K562 (cell line): ENCODE measurements around the gene ATP2A2. TPM values are rescaled to one million over a fixed set of nuclear protein-coding genes. Genes with fewer than 3 reads are reported as not detected.

Source experiments
- ATAC-seq: fragments of 200-7000 bp; cut with Tn5 transposase; 3 replicates; pipeline ENCODE4 v1.9.1; 2020; ENCODE audit warnings: moderate library complexity
- BruUV-seq: library from RNA; stranded (reverse); fragments of 400-500 nt; replicated peaks from 2 replicates; lab custom pipeline; 2021; lab: Mats Ljungman, UMichigan
- CTCF ChIA-PET: fragments of 300-600 bp; formaldehyde crosslinking; extraction: SDS; loops from one replicate; lab custom pipeline; 2021; ENCODE audit warnings: low intra/inter-chr PET ratio; lab: Yijun Ruan, JAX
- POLR2A ChIA-PET: fragments of 300-600, 350-650 bp; sonication (Branson Sonifier 250); formaldehyde crosslinking; extraction: SDS; loops from one replicate; lab custom pipeline; 2021; ENCODE audit warnings: antibody characterized with exemption, inconsistent platforms; lab: Yijun Ruan, JAX
- DNase-seq, 4 experiments: peaks; one replicate each; pipeline versions ENCODE4 v3.0.0 to v3.0.0-alpha.2; 2011 to 2018; ENCODE audit warnings: low spot score in 3 of 4, mixed read lengths in 3 of 4; ENCODE audit errors: extremely low read depth in 1 of 4
- FAIRE-seq: peaks from 2 replicates; lab custom pipeline; 2011; peaks lifted over from hg19 to GRCh38; lab: Jason Lieb, UNC
- H2AFZ ChIP-seq: 2 replicates; pipeline ENCODE4 v1.6.0; 2011; ENCODE audit warnings: low read depth, low read length, control low read depth, inconsistent platforms
- H3K27ac ChIP-seq: fragments of 200-600 bp; 3 replicates; pipeline ENCODE4 v1.8.0; 2011; ENCODE audit warnings: low read depth, mild to moderate bottlenecking, control low read depth, inconsistent platforms, low read length, moderate library complexity, mixed read lengths; ENCODE audit errors: extremely low read depth
- H3K27me3 ChIP-seq, 2 experiments: fragments of 300-600 bp in 1 of 2; 2 replicates in 1 of 2; 3 replicates in 1 of 2; pipeline versions ENCODE4 v1.6.0 to v1.8.0; 2011; ENCODE audit warnings: inconsistent platforms in 2 of 2, low read length in 2 of 2, mild to moderate bottlenecking in 1 of 2, mixed read lengths in 1 of 2, moderate library complexity in 1 of 2; ENCODE audit not compliant: control insufficient read depth in 2 of 2, insufficient read depth in 2 of 2
- H3K36me3 ChIP-seq: fragments of 300-600 bp; 3 replicates; pipeline ENCODE4 v1.8.0; 2011; ENCODE audit warnings: mild to moderate bottlenecking, low read length, inconsistent platforms; ENCODE audit not compliant: control insufficient read depth, insufficient read depth
- H3K4me1 ChIP-seq, 2 experiments: fragments of 200-600 bp in 1 of 2; replicated peaks in 1 of 2; 2 replicates in 1 of 2; 3 replicates in 1 of 2; pipeline versions ENCODE4 v1.5.1 to v1.8.0; 2011; ENCODE audit warnings: inconsistent platforms in 2 of 2, low read length in 2 of 2, mild to moderate bottlenecking in 1 of 2, mixed read lengths in 1 of 2, moderate library complexity in 1 of 2; ENCODE audit not compliant: control insufficient read depth in 2 of 2, insufficient read depth in 2 of 2
- H3K4me2 ChIP-seq: 2 replicates; pipeline ENCODE4 v1.6.1; 2011; ENCODE audit warnings: low read length, control low read depth, inconsistent platforms, mixed read lengths; ENCODE audit not compliant: insufficient read depth
- H3K4me3 ChIP-seq: fragments of 200-600 bp; sonication (generic), shearing (Covaris generic); 2 replicates; pipeline ENCODE4 v1.5.1; 2016; ENCODE audit warnings: control low read depth, inconsistent platforms
- H3K79me2 ChIP-seq: fragments of 200-600 bp; 3 replicates; pipeline ENCODE4 v1.8.0; 2011; ENCODE audit warnings: low read length, inconsistent platforms; ENCODE audit not compliant: control insufficient read depth, insufficient read depth
- H3K9ac ChIP-seq, 2 experiments: 2 replicates each; pipeline versions ENCODE4 v1.6.0 to v1.6.1; 2011; ENCODE audit warnings: low read depth in 2 of 2, low read length in 2 of 2, control low read depth in 1 of 2, inconsistent platforms in 1 of 2, mild to moderate bottlenecking in 1 of 2, mixed read lengths in 1 of 2; ENCODE audit not compliant: insufficient read depth in 1 of 2
- H3K9me1 ChIP-seq: one replicate; pipeline ENCODE4 v1.6.0; 2011; ENCODE audit warnings: inconsistent platforms, mild to moderate bottlenecking, low read length, moderate library complexity; ENCODE audit not compliant: control insufficient read depth, insufficient read depth
- H3K9me3 ChIP-seq: replicated peaks from 2 replicates; pipeline ENCODE4 v1.5.1; 2011; ENCODE audit warnings: low read depth, low read length, inconsistent platforms; ENCODE audit not compliant: control insufficient read depth, insufficient read depth
- H4K20me1 ChIP-seq: replicated peaks from 2 replicates; pipeline ENCODE4 v1.6.1; 2011; ENCODE audit warnings: low read length, inconsistent platforms, mixed read lengths; ENCODE audit not compliant: control insufficient read depth, insufficient read depth
- HNRNPH1 ChIP-seq: fragments of 200-400 bp; formaldehyde crosslinking; optimal IDR thresholded peaks from 2 replicates; pipeline ENCODE3; 2017; ENCODE audit warnings: low read depth, mild to moderate bottlenecking, low read length, moderate library complexity
- NBN ChIP-seq: fragments of 450-650 bp; IDR thresholded peaks from 2 replicates; pipeline ENCODE4 v1.6.1; 2016; ENCODE audit warnings: low read depth, mild to moderate bottlenecking
- NFE2 ChIP-seq: IDR thresholded peaks from 2 replicates; pipeline ENCODE4 v1.6.1; 2014; ENCODE audit warnings: antibody characterized with exemption, low read depth
- RBM25 ChIP-seq: fragments of 200-400 bp; formaldehyde crosslinking; IDR thresholded peaks from 2 replicates; pipeline ENCODE4 v1.6.1; 2018; ENCODE audit warnings: low read length, low read depth, moderate library complexity; ENCODE audit not compliant: severe bottlenecking
- RBM34 ChIP-seq: fragments of 200-400 bp; formaldehyde crosslinking; IDR thresholded peaks from 2 replicates; pipeline ENCODE4 v1.6.1; 2018; ENCODE audit warnings: low read length, borderline replicate concordance; ENCODE audit not compliant: insufficient read depth
- SPI1 ChIP-seq: IDR thresholded peaks from 2 replicates; pipeline ENCODE4 v1.6.1; 2011; ENCODE audit warnings: low read depth, low read length, control low read depth, borderline replicate concordance
- ZNF3 ChIP-seq: fragments of 250-450 bp; sonication (Bioruptor Pico); IDR thresholded peaks from 2 replicates; pipeline ENCODE4 v1.5.0; 2021; ENCODE audit warnings: mild to moderate bottlenecking, moderate library complexity
- ZNF354B ChIP-seq: fragments of 250-450 bp; sonication (Bioruptor Pico); IDR thresholded peaks from 2 replicates; pipeline ENCODE4 v1.4.0; 2020
- WGBS: fragments of 100-300 bp; shearing (Covaris generic); methylation state at CpG from one replicate; pipeline ENCODE4 v1.1.6; 2016; ENCODE audit warnings: low coverage, mixed read lengths; ENCODE audit not compliant: insufficient coverage; ENCODE audit errors: missing lambda C conversion rate; 5-methylcytosine and 5-hydroxymethylcytosine counted together
- in situ Hi-C: fragments of 300-500 bp; cut with MboI; formaldehyde crosslinking; loops from 4 replicates; pipeline ENCODE4 v1.15.0; 2018; ENCODE audit warnings: inconsistent platforms, mixed read lengths
- intact Hi-C: fragments of 100-400 bp; cut with micrococcal nuclease; formaldehyde crosslinking; loops from 2 replicates; pipeline ENCODE4 v1.14.2; 2022
- polyA plus RNA-seq, 8 experiments: library from polyadenylated mRNA; depleted of rRNA in 4 of 8; stranded (reverse) in 5 of 8; unstranded in 3 of 8; fragments of >200 nt; fragmentation: Nextera tagmentation in 2 of 8; fragmentation: Illumina TruSeq in 1 of 8; extraction: Ambion mirVana in 2 of 8; extraction: Trizol in 1 of 8; gene quantifications; 2 replicates each; pipeline versions ENCODE4 v1.2.1 to v1.2.3, GENCODE V29; 2011 to 2014; ENCODE audit warnings: inconsistent platforms in 1 of 8, missing spikeins in 1 of 8
- total RNA-seq, 7 experiments: library from RNA; depleted of rRNA in 6 of 7; stranded (reverse); fragments of >200 nt in 6 of 7; fragmentation: Illumina TruSeq in 2 of 7; extraction: Trizol in 2 of 7; gene quantifications; 2 replicates each; pipeline versions ENCODE4 v1.2.1 to v1.2.3, GENCODE V29; 2011 to 2021; ENCODE audit warnings: low replicate concordance in 1 of 7
- TF ChIP-seq, protein P1 (sequence below): sonication (generic); formaldehyde crosslinking; IDR thresholded peaks from 2 replicates; pipeline ENCODE4 v1.8.1; 2023; ENCODE audit warnings: mild to moderate bottlenecking, missing genetic modification reagents, moderate library complexity
- TF ChIP-seq, protein P2 (sequence below): sonication (generic); formaldehyde crosslinking; IDR thresholded peaks from 2 replicates; pipeline ENCODE4 v1.8.0; 2022; ENCODE audit warnings: mild to moderate bottlenecking, missing genetic modification reagents
- TF ChIP-seq, protein P3 (sequence below), 2 experiments: fragments of 450-650 bp; conservative IDR thresholded peaks; 2 replicates each; pipeline ENCODE4 v1.6.1; 2017; ENCODE audit warnings: mild to moderate bottlenecking in 2 of 2, moderate library complexity in 2 of 2

The ATP2A2 gene
- total and polyA plus RNA-seq, 9 of the 15 experiments (the other 6 are each of a cell fraction or from before 2014, with no cell fraction given), result 5.2 to 205 (median 51.6) TPM

DNA sequence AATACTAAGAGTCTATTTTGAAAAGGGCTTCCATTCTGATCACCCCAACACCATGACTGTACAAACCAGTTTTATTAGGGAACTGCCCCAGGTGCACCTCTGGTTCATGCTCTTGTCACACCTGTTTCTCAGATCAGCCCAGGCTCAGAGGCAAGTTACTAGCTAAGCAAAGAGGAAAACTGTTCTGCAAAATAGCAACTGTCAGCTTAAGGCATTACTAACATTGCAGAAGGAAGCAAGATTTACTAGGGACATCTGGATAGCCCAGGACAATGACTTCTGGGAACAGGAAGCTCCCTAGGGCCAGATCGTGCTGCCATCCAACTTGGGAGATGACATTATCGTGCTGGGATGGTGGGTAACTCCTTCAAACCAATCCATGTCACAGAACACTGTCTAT, 92.4 kb downstream of the ATP2A2 start:
- H2AFZ ChIP-seq, result no peak overlapping the region
- H3K4me3 ChIP-seq, result no peak overlapping the region
- FAIRE-seq (peak; percentile 6), DNase-seq (no peak), ATAC-seq (no peak)
- ChIA-PET CTCF (no interaction called here), POLR2A (interaction anchor here (0.5 to 4.9 kb wide), 8 partner anchors 12 to 76 kb away, joined by 3 to 22 read pairs (median 4); no protein-coding TSS in a partner anchor)
- BruUV-seq, result no TSS peak
- 97% methylated on average over 2 of the region's 2 CpGs for WGBS
- H4K20me1 ChIP-seq, result no peaks in the 10 kb centered on the region; the same call in 1 of the 2 replicates
- H3K27me3 ChIP-seq, result no peaks in the 10 kb centered on the region
- H3K4me1 ChIP-seq, result peaks cover 0 to 6% of the 10 kb centered on the region in 2 experiments; a peak in 1 of 5 replicates
- intact Hi-C loops (no loop called here), in situ Hi-C loops (no loop called here)
- no peak overlapping the region for H3K4me2 ChIP-seq
- H3K9me3 ChIP-seq, result no peaks in the 10 kb centered on the region
- TF ChIP-seq HNRNPH1 (no peak), RBM25 (no peak), SPI1 (no peak), NFE2 (no peak), ZNF354B (CRISPR knock-in tag) (no peak), NBN (no peak), ZNF3 (CRISPR knock-in tag) (no peak), RBM34 (no peak)
- TF ChIP-seq, protein P1, sequence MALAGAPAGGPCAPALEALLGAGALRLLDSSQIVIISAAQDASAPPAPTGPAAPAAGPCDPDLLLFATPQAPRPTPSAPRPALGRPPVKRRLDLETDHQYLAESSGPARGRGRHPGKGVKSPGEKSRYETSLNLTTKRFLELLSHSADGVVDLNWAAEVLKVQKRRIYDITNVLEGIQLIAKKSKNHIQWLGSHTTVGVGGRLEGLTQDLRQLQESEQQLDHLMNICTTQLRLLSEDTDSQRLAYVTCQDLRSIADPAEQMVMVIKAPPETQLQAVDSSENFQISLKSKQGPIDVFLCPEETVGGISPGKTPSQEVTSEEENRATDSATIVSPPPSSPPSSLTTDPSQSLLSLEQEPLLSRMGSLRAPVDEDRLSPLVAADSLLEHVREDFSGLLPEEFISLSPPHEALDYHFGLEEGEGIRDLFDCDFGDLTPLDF (CRISPR knock-in tag), result no peak
- TF ChIP-seq, protein P2, sequence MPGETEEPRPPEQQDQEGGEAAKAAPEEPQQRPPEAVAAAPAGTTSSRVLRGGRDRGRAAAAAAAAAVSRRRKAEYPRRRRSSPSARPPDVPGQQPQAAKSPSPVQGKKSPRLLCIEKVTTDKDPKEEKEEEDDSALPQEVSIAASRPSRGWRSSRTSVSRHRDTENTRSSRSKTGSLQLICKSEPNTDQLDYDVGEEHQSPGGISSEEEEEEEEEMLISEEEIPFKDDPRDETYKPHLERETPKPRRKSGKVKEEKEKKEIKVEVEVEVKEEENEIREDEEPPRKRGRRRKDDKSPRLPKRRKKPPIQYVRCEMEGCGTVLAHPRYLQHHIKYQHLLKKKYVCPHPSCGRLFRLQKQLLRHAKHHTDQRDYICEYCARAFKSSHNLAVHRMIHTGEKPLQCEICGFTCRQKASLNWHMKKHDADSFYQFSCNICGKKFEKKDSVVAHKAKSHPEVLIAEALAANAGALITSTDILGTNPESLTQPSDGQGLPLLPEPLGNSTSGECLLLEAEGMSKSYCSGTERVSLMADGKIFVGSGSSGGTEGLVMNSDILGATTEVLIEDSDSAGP (CRISPR knock-in tag), result no peak
- TF ChIP-seq, protein P3, sequence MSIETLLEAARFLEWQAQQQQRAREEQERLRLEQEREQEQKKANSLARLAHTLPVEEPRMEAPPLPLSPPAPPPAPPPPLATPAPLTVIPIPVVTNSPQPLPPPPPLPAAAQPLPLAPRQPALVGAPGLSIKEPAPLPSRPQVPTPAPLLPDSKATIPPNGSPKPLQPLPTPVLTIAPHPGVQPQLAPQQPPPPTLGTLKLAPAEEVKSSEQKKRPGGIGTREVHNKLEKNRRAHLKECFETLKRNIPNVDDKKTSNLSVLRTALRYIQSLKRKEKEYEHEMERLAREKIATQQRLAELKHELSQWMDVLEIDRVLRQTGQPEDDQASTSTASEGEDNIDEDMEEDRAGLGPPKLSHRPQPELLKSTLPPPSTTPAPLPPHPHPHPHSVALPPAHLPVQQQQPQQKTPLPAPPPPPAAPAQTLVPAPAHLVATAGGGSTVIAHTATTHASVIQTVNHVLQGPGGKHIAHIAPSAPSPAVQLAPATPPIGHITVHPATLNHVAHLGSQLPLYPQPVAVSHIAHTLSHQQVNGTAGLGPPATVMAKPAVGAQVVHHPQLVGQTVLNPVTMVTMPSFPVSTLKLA (conservative IDR thresholded peaks at IDR 0.05), result no peak
- H3K27ac ChIP-seq, result no peak overlapping the region
- no peaks in the 10 kb centered on the region; the same call in 2 of the 3 replicates for H3K79me2 ChIP-seq
- no peak overlapping the region for H3K9ac ChIP-seq
- no peaks in the 10 kb centered on the region for H3K9me1 ChIP-seq
- H3K36me3 ChIP-seq, result peaks cover 81% of the 10 kb centered on the region
